Osteoblast (primary cell): Measurements from ENCODE around the gene CTNNBIP1. TPM values are rescaled to one million over a fixed set of nuclear protein-coding genes. Genes with fewer than 3 reads are reported as not detected.
"Not testable (repeated sequence)": the region's sequence is repeated elsewhere in the genome, so short reads cannot be mapped to it uniquely, and the experiment has no call there.

ENCODE experiments used
- DNase-seq: peaks from one replicate; pipeline ENCODE4 v3.0.0; 2011; ENCODE audit warnings: low spot score, mixed read lengths; ENCODE audit not compliant: insufficient read length; ENCODE audit errors: missing footprints
- H2AFZ ChIP-seq: 2 replicates; pipeline ENCODE4 v1.6.0; 2011; ENCODE audit warnings: mild to moderate bottlenecking, low read length
- H3K27ac ChIP-seq: 2 replicates; pipeline ENCODE4 v1.5.1; 2011; ENCODE audit warnings: mild to moderate bottlenecking, low read depth, low read length, moderate library complexity
- H3K27me3 ChIP-seq: 2 replicates; pipeline ENCODE4 v1.6.0; 2012; ENCODE audit warnings: mild to moderate bottlenecking, control low read depth, inconsistent platforms, low read length, moderate library complexity; ENCODE audit not compliant: insufficient read depth
- H3K36me3 ChIP-seq: 2 replicates; pipeline ENCODE4 v1.5.1; 2011; ENCODE audit warnings: mild to moderate bottlenecking, low read length, control low read depth, moderate library complexity; ENCODE audit not compliant: insufficient read depth
- H3K4me1 ChIP-seq: 2 replicates; pipeline ENCODE4 v1.5.1; 2011; ENCODE audit warnings: mild to moderate bottlenecking, low read length, control low read depth, moderate library complexity; ENCODE audit not compliant: insufficient read depth
- H3K4me2 ChIP-seq: 2 replicates; pipeline ENCODE4 v1.6.0; 2011; ENCODE audit warnings: mild to moderate bottlenecking, low read length; ENCODE audit not compliant: insufficient read depth
- H3K4me3 ChIP-seq: fragments of 200-600 bp; sonication (generic); 3 replicates; pipeline ENCODE4 v1.5.1; 2012; ENCODE audit warnings: mild to moderate bottlenecking, low read length, inconsistent platforms; ENCODE audit not compliant: insufficient read depth
- H3K79me2 ChIP-seq: 2 replicates; pipeline ENCODE4 v1.6.0; 2012; ENCODE audit warnings: mild to moderate bottlenecking, low read length, control low read depth, inconsistent platforms; ENCODE audit not compliant: insufficient read depth
- H3K9me3 ChIP-seq: 2 replicates; pipeline ENCODE4 v1.5.1; 2011; ENCODE audit warnings: low read depth, low read length, control low read depth
- H4K20me1 ChIP-seq: 2 replicates; pipeline ENCODE4 v1.6.0; 2012; ENCODE audit warnings: mild to moderate bottlenecking, low read length, control low read depth; ENCODE audit not compliant: insufficient read depth
- CTCF ChIP-seq: IDR thresholded peaks from 2 replicates; pipeline ENCODE4 v1.5.1; 2011; ENCODE audit warnings: mild to moderate bottlenecking, low read depth, low read length, moderate library complexity; ENCODE audit errors: extremely low read depth
- total RNA-seq: library from RNA; depleted of rRNA; stranded (reverse); fragments of >200 nt; gene quantifications from 2 replicates; pipeline ENCODE4 v1.2.3, GENCODE V29; 2012

The CTNNBIP1 gene
- total RNA-seq, 1 donor = 18.5 TPM

GRCh38 chr1:9805006-9805508 lies 105.0 kb downstream of the CTNNBIP1 start:
- H3K27me3 ChIP-seq = no peaks in the 10 kb centered on the region
- no peaks in the 10 kb centered on the region for H3K36me3 ChIP-seq
- TF ChIP-seq CTCF = no peak
- no peaks in the 10 kb centered on the region for H3K9me3 ChIP-seq
- DNase-seq = no peak
- H3K4me1 ChIP-seq = no peaks in the 10 kb centered on the region
- H3K4me3 ChIP-seq = no peak overlapping the region
- H3K79me2 ChIP-seq = peaks cover 80% of the 10 kb centered on the region
- no peak overlapping the region for H3K27ac ChIP-seq
- no peak overlapping the region for H2AFZ ChIP-seq
- H3K4me2 ChIP-seq = no peak overlapping the region
- H4K20me1 ChIP-seq = peaks cover 28% of the 10 kb centered on the region

DNA sequence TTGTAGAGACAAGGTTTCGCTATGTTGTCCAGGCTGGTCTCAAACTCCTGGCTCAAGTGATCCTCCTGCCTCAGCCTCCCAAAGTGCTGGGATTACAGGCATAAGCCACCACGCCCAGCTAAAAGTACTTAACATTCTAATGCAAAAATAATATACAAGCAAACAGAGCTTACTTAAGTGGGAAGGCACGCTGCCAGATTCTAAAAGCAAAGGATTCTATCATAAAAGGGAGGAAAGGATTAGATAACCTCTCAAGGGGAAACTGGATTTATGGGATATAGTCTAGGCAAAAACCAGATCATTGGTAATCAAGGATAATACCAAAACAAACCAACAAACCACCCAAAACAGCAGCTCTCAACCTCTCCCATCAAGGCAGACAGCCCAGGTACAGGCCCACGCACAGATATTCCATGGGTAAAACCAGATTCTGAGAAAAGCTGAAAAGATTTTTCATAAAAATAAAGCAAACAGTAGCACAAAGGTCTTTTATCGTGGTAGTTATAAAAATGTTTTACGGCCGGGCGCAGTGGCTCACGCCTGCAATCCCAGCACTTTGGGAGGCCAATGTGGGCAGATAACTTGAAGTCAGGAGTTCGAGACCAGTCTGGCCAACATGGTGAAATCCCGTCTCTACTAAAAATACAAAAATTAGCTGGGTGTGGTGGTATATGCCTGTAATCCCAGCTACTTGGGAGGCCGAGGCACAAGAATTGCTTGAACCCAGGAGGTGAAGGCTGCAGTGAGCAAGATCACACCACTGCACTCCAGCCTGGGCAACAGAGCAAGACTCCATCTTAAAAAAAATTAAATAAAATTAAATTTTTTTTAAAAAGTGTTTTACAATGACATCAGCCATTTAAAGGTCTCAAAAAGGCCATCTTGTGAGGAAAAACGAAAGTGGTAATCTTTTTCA lies 106.8 kb downstream of the CTNNBIP1 start:
- DNase-seq = peak; percentile 79
- not testable (repeated sequence) for H2AFZ ChIP-seq, H3K4me1 ChIP-seq, H3K4me2 ChIP-seq, H3K27ac ChIP-seq, H3K9me3 ChIP-seq, H3K27me3 ChIP-seq, H3K36me3 ChIP-seq, H3K4me3 ChIP-seq
- H3K79me2 ChIP-seq = peaks cover 78% of the 10 kb centered on the region
- peaks cover 26% of the 10 kb centered on the region for H4K20me1 ChIP-seq

GRCh38 chr1:9801909-9802308 lies 108.2 kb downstream of the CTNNBIP1 start:
- Histone ChIP-seq H3K27me3 (no peaks in the 10 kb centered on the region), H3K4me1 (peaks cover 18% of the 10 kb centered on the region), H3K4me2 (no peak overlapping the region), H3K4me3 (no peak overlapping the region), H3K9me3 (no peaks in the 10 kb centered on the region), H3K79me2 (peaks cover 74% of the 10 kb centered on the region), H3K27ac (no peak overlapping the region), H3K36me3 (no peaks in the 10 kb centered on the region), H4K20me1 (peaks cover 26% of the 10 kb centered on the region), H2AFZ (no peak overlapping the region)
- DNase-seq = no peak
- TF ChIP-seq CTCF = no peak

Other genes with a start within 250 kb of the CTNNBIP1 start
- gene CLSTN1, start 86.3 kb downstream of the CTNNBIP1 start, total RNA-seq = 110 and 140 TPM in 2 replicates
- 34.5 and 37.6 TPM in 2 replicates for gene LZIC, start 33.1 kb upstream of the CTNNBIP1 start, total RNA-seq
- 9.7 and 10.5 TPM in 2 replicates for gene NMNAT1, start 33.2 kb upstream of the CTNNBIP1 start, total RNA-seq
- not detected in 2 replicates for gene RBP7, start 87.0 kb upstream of the CTNNBIP1 start, total RNA-seq
- 73.1 and 76.6 TPM in 2 replicates for gene UBE4B, start 122.7 kb upstream of the CTNNBIP1 start, total RNA-seq